IPS-NIHi11 (cell line): Measurements from ENCODE around the gene TM9SF3.
A peak's percentile ranks its signal among the peaks of the same experiment; 100 is the strongest.
"Not testable (repeated sequence)": the region's sequence is repeated elsewhere in the genome, so short reads cannot be mapped to it uniquely, and the experiment has no call there.

Source experiments
- DNase-seq: peaks from one replicate; pipeline ENCODE4 v3.0.0; 2012; ENCODE audit warnings: mixed read lengths, low spot score

The TM9SF3 gene

DNA sequence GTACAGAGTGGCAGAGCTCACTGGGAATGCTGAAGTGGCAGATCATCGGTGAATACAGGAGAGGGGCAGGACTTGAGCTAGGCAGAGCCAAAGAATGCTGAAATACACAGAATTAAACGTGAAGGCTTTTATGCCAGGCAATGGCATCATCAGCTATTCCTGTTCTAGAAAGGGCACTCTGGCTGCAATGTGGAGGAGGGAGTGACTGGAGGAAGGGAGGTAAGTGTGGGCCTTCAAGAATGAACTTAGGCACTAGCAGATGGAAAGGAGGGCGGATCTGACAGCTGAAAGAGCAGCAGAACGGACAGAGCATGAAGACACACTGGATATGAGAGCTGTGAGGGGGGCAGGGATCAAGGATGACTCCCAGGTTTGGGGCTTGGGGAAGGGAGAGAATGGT is 12.0 kb upstream of the TM9SF3 start:
- DNase-seq = no peak

DNA sequence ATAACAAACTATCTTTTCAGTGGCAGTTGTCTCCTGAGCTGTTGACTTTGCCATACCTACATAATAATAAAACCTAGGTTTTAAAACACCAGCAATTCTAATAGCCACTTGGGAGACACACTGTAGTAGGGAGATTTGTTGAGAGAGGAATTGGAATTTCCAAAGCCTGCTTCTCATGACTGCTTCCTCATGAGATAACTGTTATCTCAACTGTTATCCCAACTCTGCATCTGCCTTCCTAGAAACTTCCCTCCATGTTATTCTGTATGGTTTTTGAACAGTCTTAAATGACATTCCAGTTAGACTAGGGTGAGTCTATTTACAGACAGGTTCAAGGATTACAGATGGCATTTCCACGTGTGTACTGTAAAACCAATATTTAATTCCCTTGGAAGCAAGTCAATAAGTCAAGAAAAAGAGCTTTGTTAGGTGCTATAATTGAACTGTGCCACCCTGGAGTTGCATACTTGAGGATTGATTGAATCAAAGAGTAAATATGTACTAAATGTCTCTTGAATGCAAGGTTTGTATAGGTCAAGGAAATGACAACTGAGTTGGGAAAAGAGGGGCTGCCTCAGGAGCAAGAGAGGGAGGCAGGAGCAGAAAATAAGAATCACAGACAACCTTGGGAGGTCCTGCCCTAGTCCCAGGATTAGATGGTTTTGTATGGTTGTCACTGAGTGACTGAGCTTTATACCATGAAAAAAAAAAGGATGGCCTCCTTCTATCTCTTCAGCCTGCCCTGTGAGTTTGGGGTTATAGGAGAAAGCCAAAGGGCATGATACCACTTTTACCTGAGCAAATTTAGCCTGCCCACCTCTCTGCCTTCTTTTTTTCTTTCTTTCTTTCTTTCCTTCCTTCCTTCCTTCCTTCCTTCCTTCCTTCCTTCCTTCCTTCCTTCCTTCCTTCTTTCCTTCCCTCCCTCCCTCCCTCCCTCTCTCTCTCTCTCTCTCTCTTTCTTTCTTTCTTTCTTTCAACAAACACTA is 9.9 kb upstream of the TM9SF3 start:
- no peak for DNase-seq

DNA sequence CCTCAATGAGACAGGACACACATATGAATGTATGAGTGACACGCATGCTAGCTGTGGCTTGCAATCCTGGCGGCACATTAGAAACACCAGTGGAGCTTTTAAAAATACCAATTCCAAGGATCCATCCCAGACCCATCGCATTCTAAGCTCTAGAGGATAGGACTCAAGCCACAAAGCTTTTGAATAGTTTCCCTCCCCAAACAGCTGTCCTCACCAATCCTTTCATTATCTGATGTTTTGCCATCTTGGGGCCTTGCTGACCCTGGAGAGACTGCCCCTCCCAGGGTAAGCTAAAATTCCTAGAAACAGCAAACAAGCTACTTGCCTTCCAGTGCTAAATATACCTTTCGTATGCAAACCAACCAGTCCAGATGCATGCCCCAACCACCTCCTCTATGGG is 8.9 kb upstream of the TM9SF3 start:
- no peak for DNase-seq

DNA sequence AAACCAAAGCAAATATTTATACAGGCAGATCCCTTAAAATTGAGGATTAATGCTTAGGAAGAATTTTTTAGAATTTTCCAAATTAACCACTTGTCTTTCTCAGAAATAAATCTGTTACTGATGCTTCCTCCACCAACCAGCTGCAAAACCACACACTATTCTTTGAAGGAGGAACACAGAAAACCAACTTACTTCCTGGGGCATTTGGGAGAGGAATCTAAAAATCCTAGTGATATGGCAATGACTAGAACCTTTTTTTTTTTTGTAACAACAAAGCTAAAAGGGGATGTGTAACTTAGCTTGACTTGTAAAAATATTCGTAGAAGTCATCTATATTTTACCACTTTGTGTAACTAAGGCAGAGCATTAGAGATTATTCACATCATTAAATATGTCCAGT is 5.1 kb upstream of the TM9SF3 start:
- DNase-seq = no peak

DNA sequence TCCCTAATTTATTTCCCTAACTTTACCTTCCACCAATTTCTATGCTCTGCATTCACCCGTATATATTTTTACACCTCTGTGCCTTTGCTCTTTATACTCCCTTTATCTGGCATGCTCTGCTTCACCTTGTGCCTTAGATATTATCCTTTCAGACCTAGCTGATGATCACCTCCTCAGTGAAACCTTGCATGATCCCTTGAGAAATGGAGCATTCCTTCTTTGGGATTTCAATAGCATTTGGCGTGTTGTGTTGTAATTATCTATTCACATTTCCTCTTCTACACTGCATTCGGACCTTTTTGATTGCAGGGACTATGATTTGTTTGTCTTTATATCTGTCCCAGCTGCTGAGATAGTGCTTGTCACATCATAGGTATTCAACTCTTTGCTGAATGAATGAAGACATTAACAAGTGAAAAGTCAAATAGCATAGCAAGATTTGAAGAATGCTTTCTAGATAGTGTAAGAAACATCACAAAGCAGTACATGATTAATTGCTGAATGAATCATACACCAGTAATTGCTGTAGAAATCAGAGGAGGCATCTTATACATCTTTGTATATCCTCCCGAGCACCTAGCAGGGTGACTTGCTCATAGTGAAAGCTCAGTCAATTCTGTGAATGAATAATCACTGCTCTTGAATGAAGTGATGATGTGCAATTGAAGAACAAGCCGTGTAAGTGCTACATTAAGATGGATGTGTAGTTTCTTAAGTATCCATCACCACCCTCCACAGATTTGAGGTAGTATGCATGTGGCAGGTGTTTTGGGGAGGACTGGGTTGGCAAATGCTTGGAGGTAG is 2.0 kb upstream of the TM9SF3 start:
- no peak for DNase-seq

DNA sequence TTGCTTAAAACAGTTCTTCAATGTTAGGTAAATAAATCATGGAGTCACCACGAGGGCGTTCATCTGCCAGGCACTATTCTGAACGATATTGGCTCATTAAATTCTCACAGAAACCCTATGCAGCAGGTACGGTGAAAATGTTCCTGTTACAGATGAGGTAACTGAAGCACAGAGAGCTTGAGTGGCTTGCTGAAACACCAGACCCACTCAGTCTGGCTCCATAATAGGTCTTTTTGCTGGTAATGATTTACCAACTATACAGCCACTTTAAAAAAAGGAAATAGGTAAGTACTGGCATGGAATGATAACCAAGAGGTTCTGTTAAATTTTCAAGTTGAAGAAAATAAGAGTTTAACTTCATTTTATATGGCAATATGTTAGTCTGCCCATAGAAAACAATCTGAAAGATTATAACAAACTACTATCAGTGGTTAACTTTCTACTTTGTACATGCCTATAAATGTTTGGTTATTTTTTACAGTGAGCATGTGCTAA is 1.3 kb upstream of the TM9SF3 start:
- no peak for DNase-seq

DNA sequence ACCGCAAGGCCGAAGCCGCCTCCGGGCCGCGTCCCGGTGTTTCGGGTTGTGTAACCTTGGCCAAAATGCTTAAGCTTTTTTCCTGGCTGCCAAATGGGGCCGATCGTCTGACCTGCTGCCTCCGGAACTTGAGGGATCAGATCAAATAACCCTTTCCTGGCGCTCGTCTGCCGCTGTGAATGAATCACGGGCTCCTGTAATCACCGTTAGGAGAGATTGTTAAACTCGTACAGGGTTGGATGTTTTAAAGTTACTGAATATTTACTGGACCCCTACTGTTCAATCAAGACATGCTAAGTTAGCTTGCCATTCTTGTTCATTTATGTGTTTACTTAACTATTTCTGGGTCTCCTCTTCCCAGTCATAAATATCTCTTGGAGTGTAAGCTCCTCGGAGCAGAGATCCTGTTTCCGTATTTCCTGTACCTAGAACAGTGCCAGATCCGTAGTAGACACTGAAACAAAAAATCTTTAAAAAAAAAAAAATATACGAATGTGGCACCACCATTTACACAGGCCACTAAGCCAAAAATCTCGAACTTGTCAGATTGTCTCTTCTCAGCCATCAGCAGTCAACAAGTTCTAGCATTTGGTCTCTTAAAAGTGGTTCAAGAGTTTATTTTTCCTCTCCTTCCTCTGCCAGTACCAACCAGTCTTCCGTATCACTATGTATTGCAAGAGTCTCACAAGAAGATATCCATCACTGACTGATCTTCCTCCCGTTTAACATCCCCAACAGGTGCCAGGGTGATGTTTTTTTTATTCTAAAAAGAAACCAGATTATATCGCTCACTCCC is 650 bp upstream of the TM9SF3 start:
- DNase-seq = no peak

DNA sequence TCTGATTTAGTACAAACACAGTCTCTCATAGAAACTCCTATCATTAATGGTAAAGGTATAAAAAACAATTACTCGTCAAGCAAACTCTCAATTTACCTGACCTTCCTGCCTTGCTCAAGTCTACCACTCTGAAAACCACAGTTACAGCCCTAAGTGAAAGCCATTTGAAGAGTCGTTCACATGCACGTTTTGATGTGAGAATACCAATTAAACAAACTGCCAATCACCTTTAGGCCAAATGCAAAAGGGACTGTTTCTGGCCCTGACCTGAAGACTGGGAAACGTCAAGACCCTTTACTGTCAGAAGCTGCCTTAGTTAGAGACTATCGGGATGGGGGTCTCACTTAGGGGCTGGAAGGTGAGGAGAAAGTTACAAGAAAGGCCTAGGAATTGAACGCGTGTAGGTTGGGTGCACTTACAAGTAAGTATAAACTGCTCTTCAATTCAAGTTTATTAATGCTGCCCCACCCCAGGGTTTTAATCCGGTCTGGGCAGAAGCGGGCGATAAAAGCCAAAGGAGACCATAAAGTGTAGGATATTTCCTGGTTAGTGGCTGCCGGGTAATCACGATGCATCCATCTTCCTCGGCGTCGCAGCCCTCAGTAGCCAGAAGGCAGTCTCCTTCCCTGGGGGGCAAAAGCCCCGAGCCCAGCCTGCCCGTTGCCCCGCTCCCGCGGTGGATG is 935 bp downstream of the TM9SF3 start:
- DNase-seq = peak; percentile 28

DNA sequence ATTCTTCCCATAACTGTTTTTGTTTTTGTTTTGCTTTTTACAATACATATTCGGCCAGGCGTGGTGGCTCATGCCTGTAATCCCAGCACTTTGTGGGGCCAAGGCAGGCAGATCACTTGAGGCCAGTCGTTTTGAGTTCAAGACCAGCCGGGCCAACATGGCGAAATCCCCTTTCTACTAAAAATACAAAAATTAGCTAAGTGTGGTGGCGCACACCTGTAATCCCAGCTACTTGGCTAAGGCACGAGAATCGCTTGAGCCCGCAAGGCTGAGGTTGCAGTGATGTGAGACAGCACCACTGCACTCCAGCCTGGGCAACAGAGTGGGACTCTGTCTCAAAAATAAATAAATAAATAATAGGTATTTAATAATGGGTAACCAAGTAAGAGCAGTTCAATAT is 2.3 kb downstream of the TM9SF3 start:
- DNase-seq = no peak

DNA sequence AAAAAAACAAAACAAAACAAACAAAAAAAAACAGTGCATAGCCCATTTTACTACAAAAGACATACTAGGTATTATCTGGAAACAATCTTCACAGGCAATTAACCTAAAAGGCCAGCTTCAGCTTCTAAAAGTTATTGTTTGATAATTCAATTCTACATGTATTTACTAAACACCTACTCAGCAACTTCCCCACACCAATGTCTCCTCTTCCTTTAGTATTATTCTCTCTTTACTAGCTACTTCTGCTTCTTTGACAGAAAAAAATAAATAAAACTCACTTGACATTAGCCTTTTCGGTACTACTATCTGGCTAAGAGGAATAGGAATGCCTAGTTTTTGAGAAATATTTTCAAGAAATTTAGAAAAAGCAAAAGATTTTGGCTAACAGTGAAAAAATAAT is 2.8 kb downstream of the TM9SF3 start:
- DNase-seq = no peak

DNA sequence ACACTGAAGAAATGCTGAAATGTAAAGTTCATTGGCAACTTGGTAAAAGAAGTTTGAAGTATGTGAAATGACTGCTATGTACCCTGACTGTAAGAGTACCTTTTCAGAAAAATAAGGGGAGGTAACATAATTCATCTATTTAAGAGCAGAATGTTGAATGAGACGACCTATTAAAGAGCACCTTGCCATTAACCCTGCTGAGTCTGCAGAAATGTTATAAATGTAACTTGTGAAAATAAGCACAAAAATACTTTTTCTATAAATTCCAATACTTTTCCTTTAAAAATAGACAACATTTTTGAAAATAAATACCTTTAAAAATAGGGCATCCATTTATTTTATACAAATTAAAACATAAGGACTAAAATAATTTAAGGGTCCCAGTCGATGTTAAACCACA is 7.7 kb downstream of the TM9SF3 start:
- DNase-seq = no peak

DNA sequence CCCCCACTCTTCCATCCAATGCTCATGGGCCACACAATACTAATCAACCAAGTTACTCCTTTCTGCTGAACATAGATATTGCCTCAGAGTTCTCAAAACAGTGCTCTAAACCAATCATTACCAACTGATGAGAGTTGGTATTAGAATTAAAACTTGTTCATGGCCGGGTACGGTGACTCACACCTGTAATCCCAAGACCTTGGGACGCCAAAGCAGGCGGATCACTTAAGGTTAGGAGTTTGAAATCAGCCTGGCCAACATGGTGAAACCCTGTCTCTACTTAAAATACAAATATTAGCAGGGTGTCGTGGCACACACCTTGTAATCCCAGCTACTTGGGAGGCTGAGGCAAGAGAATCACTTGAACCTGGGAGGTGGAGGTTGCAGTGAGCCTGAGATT is 8.2 kb downstream of the TM9SF3 start:
- DNase-seq = no peak

DNA sequence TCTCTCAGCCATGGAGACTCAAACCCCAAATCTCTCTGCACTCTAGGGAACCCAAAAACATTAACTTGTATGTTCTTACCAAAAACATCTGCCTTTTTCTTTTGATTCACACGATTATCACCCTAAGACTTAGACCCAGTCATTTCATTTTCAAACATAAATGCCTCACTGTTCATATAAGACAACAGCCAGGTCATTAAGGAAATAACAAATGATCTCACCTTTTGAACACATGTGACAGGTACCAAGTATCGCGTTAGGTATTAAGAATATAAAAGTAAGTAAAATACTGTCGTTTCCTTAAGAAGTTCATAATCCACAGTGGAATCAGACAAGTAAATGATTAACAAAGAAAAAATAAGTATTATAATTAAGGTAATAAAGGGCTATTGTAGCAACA is 8.8 kb downstream of the TM9SF3 start:
- DNase-seq = no peak

DNA sequence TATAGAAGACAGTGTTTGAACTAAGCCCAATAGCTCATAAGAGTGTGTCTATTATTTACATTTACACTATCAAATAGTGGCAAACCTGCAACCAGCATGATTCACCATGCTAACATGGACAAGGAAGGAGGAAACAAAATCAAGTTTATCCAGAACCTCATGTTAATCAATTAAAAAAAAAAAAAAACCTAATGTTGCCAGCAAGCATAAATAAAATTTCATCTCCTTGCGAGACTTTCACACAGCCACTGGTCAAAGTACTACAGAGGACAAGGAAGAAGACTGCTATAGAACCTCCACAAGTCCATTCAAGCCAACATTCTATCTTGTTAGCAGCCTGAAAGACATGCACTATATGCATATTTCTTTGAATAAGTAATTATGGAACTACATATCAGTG is 9.7 kb downstream of the TM9SF3 start:
- DNase-seq = no peak

DNA sequence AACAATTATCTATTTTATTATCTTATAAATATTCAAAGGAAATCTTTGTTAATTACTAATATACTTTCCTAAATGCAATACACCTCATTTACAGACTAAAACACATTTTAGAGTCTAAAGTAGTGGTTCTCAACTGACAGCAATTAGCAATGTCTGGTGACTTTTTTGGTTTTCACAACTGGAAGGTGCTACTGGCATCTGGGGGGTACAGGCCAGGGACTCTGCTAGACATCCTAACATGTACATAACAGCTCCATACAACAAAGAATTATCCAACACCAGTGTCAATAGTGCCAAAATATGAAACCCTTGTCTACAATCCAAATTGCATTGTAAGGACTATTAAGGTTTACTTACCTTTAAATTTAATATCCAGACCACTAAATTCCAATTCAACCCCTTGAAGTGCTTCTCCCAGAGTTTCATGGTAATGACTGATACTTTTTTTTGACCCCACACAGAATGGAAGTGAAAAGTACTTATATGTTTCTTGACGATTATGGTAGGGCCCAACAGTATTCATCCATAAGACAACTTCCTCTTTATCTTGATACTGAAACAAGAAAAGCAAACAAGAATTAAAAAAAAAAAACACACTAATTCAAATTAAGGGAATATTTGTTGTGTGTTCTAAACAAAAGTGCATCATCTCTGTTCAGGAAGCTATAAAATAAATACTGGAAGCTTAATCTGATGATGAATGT is 10.4 kb downstream of the TM9SF3 start:
- DNase-seq = no peak

DNA sequence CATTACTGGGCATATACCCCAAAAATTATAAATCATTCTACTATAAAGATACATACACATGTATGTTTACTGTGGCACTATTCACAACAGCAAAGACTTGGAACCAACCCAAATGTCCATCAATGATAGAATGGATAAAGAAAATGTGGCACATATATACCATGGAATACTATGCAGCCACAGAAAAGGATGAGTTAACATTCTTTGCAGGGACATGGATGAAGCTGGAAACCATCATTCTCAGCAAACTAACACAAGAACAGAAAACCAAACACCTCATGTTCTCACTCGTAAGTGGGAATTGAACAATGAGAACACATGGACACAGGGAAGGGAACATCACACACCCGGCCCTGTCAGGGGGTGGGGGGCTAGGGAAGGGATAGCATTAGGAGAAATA is 12.2 kb downstream of the TM9SF3 start:
- not testable (repeated sequence) for DNase-seq

DNA sequence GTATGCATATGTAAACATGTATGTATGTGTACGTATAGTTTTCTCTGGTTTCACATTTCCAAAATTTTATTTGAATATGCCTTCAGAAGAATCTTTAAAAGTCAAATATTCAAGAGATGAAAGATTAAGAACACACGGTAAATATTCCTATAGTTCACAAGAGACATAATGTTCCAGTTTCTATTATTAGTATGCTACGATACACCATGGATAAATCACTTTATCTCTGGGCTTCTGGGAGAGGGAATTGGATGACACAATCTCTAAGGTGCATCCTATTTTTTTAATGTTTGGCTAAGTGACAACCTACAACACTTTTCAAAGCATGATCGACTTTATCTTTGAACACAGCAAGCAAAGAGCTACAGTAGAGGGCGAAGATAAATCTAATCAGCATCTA is 13.8 kb downstream of the TM9SF3 start:
- no peak for DNase-seq

DNA sequence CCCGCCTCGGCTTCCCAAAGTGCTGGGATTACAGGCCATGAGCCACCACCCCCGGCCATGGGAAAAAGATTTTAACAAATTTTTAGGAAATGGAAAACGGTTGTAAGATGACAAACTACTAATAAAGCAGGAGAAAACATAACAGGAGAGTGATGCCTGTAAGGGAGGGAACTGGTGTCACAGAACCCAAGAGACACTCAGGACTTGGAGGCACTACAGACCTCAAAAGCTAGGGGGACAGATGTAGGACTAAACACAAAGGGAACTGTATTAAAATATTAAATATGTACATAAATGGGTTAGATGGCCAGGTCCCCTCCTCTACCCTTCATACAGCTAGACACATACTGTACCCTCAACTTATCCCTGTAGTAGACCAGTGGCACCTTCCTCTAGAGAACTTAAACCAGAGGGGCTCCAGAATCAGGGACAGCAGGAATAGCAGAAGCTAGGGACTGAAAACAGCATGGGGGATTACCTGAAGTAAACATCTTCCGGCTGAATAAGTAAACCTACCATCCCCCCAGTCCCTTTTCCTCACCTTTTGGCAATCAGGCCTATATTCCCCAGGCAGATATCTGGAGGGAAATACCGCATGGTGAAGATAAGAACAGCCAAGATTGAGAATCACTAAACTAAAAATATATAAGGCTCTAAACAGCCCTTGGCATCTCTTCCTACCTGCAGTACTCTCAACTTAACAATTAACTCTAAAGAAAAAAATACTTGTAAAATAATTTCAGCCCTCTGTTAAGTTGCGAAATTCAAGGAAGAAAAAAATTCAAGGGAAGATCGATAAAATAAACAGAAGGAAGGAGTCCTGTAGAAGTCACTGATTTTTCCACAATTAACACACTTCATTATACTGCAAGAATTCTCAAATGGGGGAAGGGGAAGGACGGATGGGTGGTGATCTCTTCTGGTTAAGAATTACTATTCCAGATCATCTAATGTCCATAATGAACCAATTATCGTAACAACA is 15.5 kb downstream of the TM9SF3 start:
- DNase-seq = peak; percentile 33

DNA sequence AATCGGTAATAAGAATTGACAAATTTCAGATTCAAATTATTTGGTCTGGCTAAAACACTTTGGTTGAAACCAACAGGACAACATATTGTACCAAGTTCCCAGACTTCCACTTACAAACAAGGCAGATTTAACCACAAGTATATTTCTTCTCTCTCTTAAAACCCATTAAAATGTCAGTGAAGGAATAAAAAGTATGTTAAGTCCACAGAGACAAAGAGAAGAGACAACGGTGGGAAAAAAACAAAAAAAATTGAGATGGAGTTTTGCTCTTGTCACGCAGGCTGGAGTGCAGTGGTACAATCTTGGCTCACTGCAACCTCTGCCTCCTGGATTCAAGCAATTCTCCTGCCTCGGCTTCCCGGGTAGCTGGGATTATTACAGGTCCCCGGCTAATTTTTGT is 16.3 kb downstream of the TM9SF3 start:
- no peak for DNase-seq

DNA sequence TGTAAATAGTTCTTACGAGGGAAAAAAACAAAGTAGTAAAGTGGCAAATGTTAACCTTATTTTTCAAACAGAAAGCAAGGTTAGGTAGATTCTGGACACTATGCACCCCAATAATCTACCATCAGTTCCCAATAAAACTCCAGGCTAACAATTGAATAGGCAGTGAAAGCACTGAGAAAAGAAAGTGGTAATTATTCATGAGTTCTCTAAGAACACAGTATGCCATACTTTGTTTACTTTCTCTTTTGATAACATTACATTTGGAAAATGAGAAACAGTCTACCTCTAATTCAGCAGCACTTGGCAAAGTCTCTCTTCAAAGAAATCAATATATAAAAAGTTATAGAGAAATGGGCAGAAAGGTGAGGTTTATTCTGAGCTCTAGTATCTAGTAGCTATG is 18.4 kb downstream of the TM9SF3 start:
- DNase-seq = no peak
